H1 (cell line): ENCODE data around the gene SCAPER. TPM values are rescaled to one million over a fixed set of nuclear protein-coding genes. Genes with fewer than 3 reads are reported as not detected.

Experiments
- CTCF ChIA-PET: fragments of 300-600 bp; sonication (Branson Sonifier 250); formaldehyde crosslinking; loops from one replicate; lab custom pipeline; 2021; ENCODE audit not compliant: partially characterized antibody; lab: Charles Lee
- POLR2A ChIA-PET: fragments of 300-600 bp; sonication (Branson Sonifier 250); formaldehyde crosslinking; loops from one replicate; lab custom pipeline; 2021; ENCODE audit warnings: inconsistent platforms; ENCODE audit not compliant: partially characterized antibody; lab: Charles Lee
- DNase-seq, 2 experiments: peaks; one replicate each; pipeline versions ENCODE4 v3.0.0 to v3.0.0-alpha.2; 2010 to 2022; ENCODE audit warnings: low spot score in 2 of 2, low read depth in 1 of 2, mixed read lengths in 1 of 2
- FAIRE-seq: peaks from 2 replicates; lab custom pipeline; 2011; peaks lifted over from hg19 to GRCh38; lab: Jason Lieb, UNC
- H2AFZ ChIP-seq: 2 replicates; pipeline ENCODE4 v1.8.1; 2012; ENCODE audit warnings: low read length, inconsistent platforms
- H2AK5ac ChIP-seq: 2 replicates; pipeline ENCODE4 v1.6.1; 2013; ENCODE audit warnings: low read depth, low read length
- H2BK120ac ChIP-seq: replicated peaks from 2 replicates; pipeline ENCODE3; 2013; ENCODE audit warnings: low read depth, low read length, inconsistent platforms
- H2BK12ac ChIP-seq: 2 replicates; pipeline ENCODE4 v1.6.1; 2013; ENCODE audit warnings: low read depth, low read length
- H2BK15ac ChIP-seq: 2 replicates; pipeline ENCODE4 v1.6.1; 2013; ENCODE audit warnings: low read length
- H2BK20ac ChIP-seq: 2 replicates; pipeline ENCODE4 v1.6.1; 2013; ENCODE audit warnings: low read length
- H2BK5ac ChIP-seq: 2 replicates; pipeline ENCODE4 v1.6.1; 2013; ENCODE audit warnings: low read depth, low read length
- H3K14ac ChIP-seq: 2 replicates; pipeline ENCODE4 v1.6.1; 2013; ENCODE audit warnings: inconsistent platforms; ENCODE audit not compliant: insufficient read length
- H3K18ac ChIP-seq: 2 replicates; pipeline ENCODE4 v1.6.1; 2013; ENCODE audit warnings: low read length; ENCODE audit errors: extremely low read depth
- H3K23ac ChIP-seq: 2 replicates; pipeline ENCODE4 v1.6.1; 2013; ENCODE audit warnings: inconsistent platforms; ENCODE audit not compliant: insufficient read length
- H3K23me2 ChIP-seq: 2 replicates; pipeline ENCODE4 v1.6.1; 2013; ENCODE audit warnings: low read depth, low read length
- H3K27ac ChIP-seq: 2 replicates; pipeline ENCODE4 v1.6.1; 2011; ENCODE audit warnings: low read depth, low read length, inconsistent platforms
- H3K27me3 ChIP-seq, 4 experiments: replicated peaks in 1 of 4; 1 replicate in 1 of 4; 2 replicates in 3 of 4; pipeline versions ENCODE4 v1.6.1 to v1.8.1; 2011 to 2013; ENCODE audit warnings: low read length in 3 of 4, mild to moderate bottlenecking in 3 of 4, inconsistent platforms in 2 of 4, mixed read lengths in 2 of 4, moderate library complexity in 1 of 4; ENCODE audit not compliant: control insufficient read depth in 3 of 4, insufficient read depth in 3 of 4; ENCODE audit errors: extremely low read depth in 1 of 4
- H3K36me3 ChIP-seq, 4 experiments: 2 replicates each; pipeline versions ENCODE4 v1.6.1 to v1.8.1; 2011 to 2013; ENCODE audit warnings: mild to moderate bottlenecking in 4 of 4, low read length in 3 of 4, moderate library complexity in 2 of 4, control low read depth in 1 of 4, inconsistent platforms in 1 of 4; ENCODE audit not compliant: insufficient read depth in 4 of 4, control insufficient read depth in 2 of 4
- H3K4ac ChIP-seq: replicated peaks from 2 replicates; pipeline ENCODE3; 2013; ENCODE audit warnings: low read length, low read depth, mixed read lengths, inconsistent platforms; ENCODE audit not compliant: insufficient read length
- H3K4me1 ChIP-seq, 4 experiments: replicated peaks in 1 of 4; 1 replicate in 1 of 4; 2 replicates in 3 of 4; pipeline versions ENCODE4 v1.6.1 to v1.8.1; 2011 to 2013; ENCODE audit warnings: low read length in 3 of 4, inconsistent platforms in 2 of 4, mixed read lengths in 1 of 4; ENCODE audit not compliant: insufficient read depth in 4 of 4, control insufficient read depth in 3 of 4
- H3K4me2 ChIP-seq, 2 experiments: 2 replicates each; pipeline versions ENCODE4 v1.6.1 to v1.8.1; 2011 to 2013; ENCODE audit warnings: low read depth in 2 of 2, low read length in 2 of 2, control low read depth in 1 of 2, inconsistent platforms in 1 of 2, mild to moderate bottlenecking in 1 of 2; ENCODE audit not compliant: insufficient read depth in 1 of 2
- H3K4me3 ChIP-seq, 4 experiments: fragments of 200-600, 300-600 bp in 1 of 4; sonication (generic), shearing (Covaris generic), sonication (Bioruptor Twin) in 1 of 4; 2 replicates each; pipeline versions ENCODE4 v1.5.1 to v1.8.1; 2011 to 2016; ENCODE audit warnings: low read length in 4 of 4, low read depth in 3 of 4, control low read depth in 2 of 4, inconsistent platforms in 2 of 4, mild to moderate bottlenecking in 2 of 4, mixed read lengths in 1 of 4, moderate library complexity in 1 of 4; ENCODE audit not compliant: insufficient read depth in 2 of 4; ENCODE audit errors: extremely low read depth in 1 of 4
- H3K56ac ChIP-seq: replicated peaks from 2 replicates; pipeline ENCODE3; 2013; ENCODE audit warnings: low read depth, mild to moderate bottlenecking, mixed read lengths, low read length, inconsistent platforms; ENCODE audit not compliant: insufficient read length
- H3K79me1 ChIP-seq: 2 replicates; pipeline ENCODE4 v1.6.1; 2013; ENCODE audit warnings: low read depth, low read length, control low read depth
- H3K79me2 ChIP-seq, 2 experiments: 2 replicates each; pipeline versions ENCODE4 v1.6.1 to v1.8.1; 2012 to 2013; ENCODE audit warnings: low read length in 2 of 2, mild to moderate bottlenecking in 2 of 2, inconsistent platforms in 1 of 2; ENCODE audit not compliant: insufficient read depth in 2 of 2, control insufficient read depth in 1 of 2
- H3K9ac ChIP-seq, 4 experiments: replicated peaks in 1 of 4; 1 replicate in 1 of 4; 2 replicates in 3 of 4; pipeline versions ENCODE4 v1.6.1 to v1.8.1; 2011 to 2013; ENCODE audit warnings: low read depth in 3 of 4, low read length in 3 of 4, control low read depth in 2 of 4, mild to moderate bottlenecking in 2 of 4, moderate library complexity in 2 of 4, inconsistent platforms in 1 of 4; ENCODE audit errors: extremely low read depth in 1 of 4
- H3K9me3 ChIP-seq, 2 experiments: 2 replicates each; pipeline versions ENCODE4 v1.6.1 to v1.8.1; 2012 to 2013; ENCODE audit warnings: mild to moderate bottlenecking in 2 of 2, moderate library complexity in 2 of 2, control low read depth in 1 of 2, inconsistent platforms in 1 of 2, low read depth in 1 of 2, low read length in 1 of 2, mixed read lengths in 1 of 2; ENCODE audit not compliant: insufficient read depth in 2 of 2
- H4K20me1 ChIP-seq, 2 experiments: replicated peaks in 1 of 2; 2 replicates each; pipeline versions ENCODE3 to v1.8.1; 2011 to 2013; ENCODE audit warnings: inconsistent platforms in 2 of 2, low read length in 2 of 2, mild to moderate bottlenecking in 1 of 2; ENCODE audit not compliant: insufficient read depth in 2 of 2, control insufficient read depth in 1 of 2
- H4K5ac ChIP-seq: 2 replicates; pipeline ENCODE4 v1.6.1; 2013; ENCODE audit warnings: low read length, low read depth, mixed read lengths, inconsistent platforms; ENCODE audit not compliant: insufficient read length
- H4K8ac ChIP-seq: 2 replicates; pipeline ENCODE4 v1.8.0; 2013; ENCODE audit warnings: mild to moderate bottlenecking, moderate library complexity, low read length, inconsistent platforms; ENCODE audit not compliant: insufficient read depth; ENCODE audit errors: extremely low read depth
- H4K91ac ChIP-seq: replicated peaks from 2 replicates; pipeline ENCODE3; 2013; ENCODE audit warnings: low read length, mixed read lengths, inconsistent platforms; ENCODE audit not compliant: insufficient read length
- CBX5 ChIP-seq: fragments of 300-800, 300-1000 bp; sonication (generic); IDR thresholded peaks from 2 replicates; pipeline ENCODE4 v1.7.1; 2016; ENCODE audit warnings: antibody characterized with exemption, low read length, low read depth
- CTCF ChIP-seq, 3 experiments: IDR thresholded peaks; 1 replicate in 2 of 3; 2 replicates in 1 of 3; pipeline versions ENCODE4 v1.5.1 to v1.6.1; 2011; ENCODE audit warnings: low read length in 3 of 3, mild to moderate bottlenecking in 3 of 3, inconsistent platforms in 2 of 3, low read depth in 1 of 3, moderate library complexity in 1 of 3; ENCODE audit not compliant: insufficient read depth in 1 of 3; ENCODE audit errors: control extremely low read depth in 1 of 3
- EZH2 ChIP-seq: fragments of 200-600 bp; sonication (generic); IDR thresholded peaks from 2 replicates; pipeline ENCODE4 v1.7.1; 2012; ENCODE audit warnings: low read depth, mild to moderate bottlenecking, moderate library complexity, low read length, inconsistent platforms; ENCODE audit not compliant: severe bottlenecking
- FOSL1 ChIP-seq: IDR thresholded peaks from 2 replicates; pipeline ENCODE4 v1.6.1; 2011; ENCODE audit warnings: mild to moderate bottlenecking, low read depth, low read length, moderate library complexity; ENCODE audit not compliant: insufficient read depth
- KDM5A ChIP-seq: fragments of 200-600 bp; IDR thresholded peaks from 2 replicates; pipeline ENCODE4 v1.7.1; 2012; ENCODE audit warnings: mild to moderate bottlenecking, low read length, inconsistent platforms, mixed read lengths
- MAFK ChIP-seq: IDR thresholded peaks from 2 replicates; pipeline ENCODE4 v1.6.1; 2012; ENCODE audit warnings: low read depth, mild to moderate bottlenecking, improper control_type of control experiment, low read length
- NANOG ChIP-seq: IDR thresholded peaks from 2 replicates; pipeline ENCODE4 v1.6.1; 2011; ENCODE audit warnings: low read length, low read depth, mild to moderate bottlenecking, inconsistent platforms; ENCODE audit not compliant: insufficient read depth, poor library complexity, severe bottlenecking
- SAP30 ChIP-seq: fragments of 300-600 bp; sonication (generic); IDR thresholded peaks from 2 replicates; pipeline ENCODE4 v1.7.1; 2012; ENCODE audit warnings: low read length, moderate library complexity, mild to moderate bottlenecking, inconsistent platforms; ENCODE audit not compliant: insufficient read depth, insufficient replicate concordance
- SIRT6 ChIP-seq: IDR thresholded peaks from one replicate; pipeline ENCODE4 v1.7.1; 2012; ENCODE audit warnings: low read length, inconsistent platforms
- WGBS, 2 experiments: shearing (Covaris generic) in 1 of 2; methylation state at CpG; one replicate each; pipeline versions ENCODE4 v1.1.6 to v1.1.7; 2013 to 2015; ENCODE audit warnings: low lambda C conversion rate in 2 of 2, mixed read lengths in 2 of 2, inconsistent platforms in 1 of 2, low coverage in 1 of 2, missing lambda C conversion rate in 1 of 2; ENCODE audit not compliant: insufficient replicate concordance in 2 of 2, insufficient coverage in 1 of 2, insufficient read length in 1 of 2; ENCODE audit errors: extremely low coverage in 1 of 2, missing lambda C conversion rate in 1 of 2; 5-methylcytosine and 5-hydroxymethylcytosine counted together
- polyA plus RNA-seq, 7 experiments: library from polyadenylated mRNA; depleted of rRNA in 3 of 7; stranded (reverse) in 5 of 7; unstranded in 2 of 7; fragments of >200 nt in 5 of 7; fragments of 200-250 nt in 2 of 7; gene quantifications; 1 replicate in 5 of 7; 2 replicates in 1 of 7; 4 replicates in 1 of 7; pipeline versions ENCODE4 v1.2.1 to v1.2.3, GENCODE V29; 2011 to 2013; ENCODE audit warnings: missing spikeins in 2 of 7, mixed read lengths in 2 of 7
- total RNA-seq: library from RNA; stranded (reverse); fragmentation: NEBNext Ultra II Directional; extraction: Animal tissue kit (Norgen Biotek cat#: 25700); gene quantifications from 2 replicates; pipeline ENCODE4 v1.2.1, GENCODE V29; 2021
- TF ChIP-seq, protein P1 (sequence below): IDR thresholded peaks from 2 replicates; pipeline ENCODE4 v1.6.1; 2012; ENCODE audit warnings: inconsistent platforms

SCAPER gene
- total and polyA plus RNA-seq, 2 of the 8 experiments (the other 6 are each of a cell fraction or from before 2014, with no cell fraction given): 1.6 to 6.8 TPM

- H3K56ac ChIP-seq: no peak overlapping the region
- DNase-seq (no peak), FAIRE-seq (no peak)
- no peaks in the 10 kb centered on the region for H3K79me2 ChIP-seq
- no peak overlapping the region for H3K9ac ChIP-seq
- no peaks in the 10 kb centered on the region for H4K20me1 ChIP-seq
- H2AK5ac ChIP-seq: no peak overlapping the region
- H4K5ac ChIP-seq: no peak overlapping the region
- H2BK12ac ChIP-seq: no peak overlapping the region
- H4K8ac ChIP-seq: no peak overlapping the region
- H4K91ac ChIP-seq: no peak overlapping the region
- ChIA-PET CTCF (no interaction called here), POLR2A (no interaction called here)
- TF ChIP-seq CTCF (IDR thresholded peaks at IDR 0.05; ENCODE audit: control extremely low read depth in 1 of 3, insufficient read depth in 1 of 3, low read depth in 1 of 3, low read length in 3 of 3) (no peak), CBX5 (no peak), EZH2 (no peak), KDM5A (no peak), MAFK (no peak), SAP30 (no peak), FOSL1 (no peak), SIRT6 (no peak), NANOG (no peak)
- TF ChIP-seq, protein P1, sequence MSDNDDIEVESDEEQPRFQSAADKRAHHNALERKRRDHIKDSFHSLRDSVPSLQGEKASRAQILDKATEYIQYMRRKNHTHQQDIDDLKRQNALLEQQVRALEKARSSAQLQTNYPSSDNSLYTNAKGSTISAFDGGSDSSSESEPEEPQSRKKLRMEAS: no peak
- H2BK20ac ChIP-seq: no peak overlapping the region
- H2BK15ac ChIP-seq: no peak overlapping the region
- H2AFZ ChIP-seq: no peak overlapping the region
- no peak overlapping the region for H3K4ac ChIP-seq
- no peaks in the 10 kb centered on the region for H3K4me1 ChIP-seq
- H3K4me2 ChIP-seq: no peak overlapping the region
- no peak overlapping the region for H3K18ac ChIP-seq
- H3K27me3 ChIP-seq: no peaks in the 10 kb centered on the region
- 80% methylated on average over 2 of the region's 2 CpGs; no CpG with 5 or more reads in 1 of the 2 experiments for WGBS, 2 experiments
- no peak overlapping the region for H2BK5ac ChIP-seq
- no peaks in the 10 kb centered on the region for H3K23me2 ChIP-seq
- H2BK120ac ChIP-seq: no peak overlapping the region
- H3K14ac ChIP-seq: no peak overlapping the region
- H3K27ac ChIP-seq: no peak overlapping the region
- no peaks in the 10 kb centered on the region for H3K79me1 ChIP-seq
- H3K36me3 ChIP-seq: no peaks in the 10 kb centered on the region
- H3K9me3 ChIP-seq: no peaks in the 10 kb centered on the region; a peak in 1 of 4 replicates
- no peak overlapping the region for H3K4me3 ChIP-seq
- no peak overlapping the region for H3K23ac ChIP-seq
These were observed 527.9 kb downstream of the SCAPER start for GRCh38 chr15:76377217-76377616.
